Upper lobe of right lung (tissue), 1 donor: ENCODE data around the gene TMEM50B. TPM values are rescaled to one million over a fixed set of nuclear protein-coding genes. Genes with fewer than 3 reads are reported as not detected.

Experiments
- ATAC-seq: fragments of 200-7000 bp; cut with Tn5 transposase; one replicate; pipeline ENCODE4 v1.9.1; 2020; ENCODE audit warnings: mild to moderate bottlenecking, moderate library complexity
- DNase-seq: peaks from one replicate; pipeline ENCODE4 v3.0.0-alpha.2; 2020
- H3K27ac ChIP-seq: fragments of 200-600 bp; one replicate; pipeline ENCODE4 v1.8.0; 2022
- H3K27me3 ChIP-seq: fragments of 200-600 bp; one replicate; pipeline ENCODE4 v1.8.0; 2022; ENCODE audit warnings: mild to moderate bottlenecking
- H3K36me3 ChIP-seq: fragments of 200-600 bp; one replicate; pipeline ENCODE4 v1.8.0; 2022
- H3K4me1 ChIP-seq: fragments of 200-600 bp; one replicate; pipeline ENCODE4 v1.8.0; 2022
- H3K4me3 ChIP-seq: fragments of 200-600 bp; one replicate; pipeline ENCODE4 v1.8.0; 2022; ENCODE audit warnings: mild to moderate bottlenecking
- H3K9me3 ChIP-seq: fragments of 200-600 bp; one replicate; pipeline ENCODE4 v1.8.0; 2022
- intact Hi-C: fragments of 100-400 bp; cut with DNase I; formaldehyde crosslinking; loops from one replicate; pipeline ENCODE4 v1.11.0; 2022
- total RNA-seq: library from RNA; stranded (reverse); fragmentation: NEBNext Ultra II Directional; extraction: Animal tissue kit (Norgen Biotek cat#: 25700); gene quantifications from one replicate; pipeline ENCODE4 v1.2.1, GENCODE V29; 2021
- TF ChIP-seq, protein P1 (sequence below): fragments of 200-600 bp; IDR thresholded peaks from one replicate; pipeline ENCODE4 v1.8.0; 2022; ENCODE audit warnings: antibody characterized with exemption
- donor health status: DM: no; HTN: yes; CAD: no; lungs with severe emphysema.

The TMEM50B gene
- total RNA-seq, 1 donor from 2014 or later: 73.2 TPM

DNA sequence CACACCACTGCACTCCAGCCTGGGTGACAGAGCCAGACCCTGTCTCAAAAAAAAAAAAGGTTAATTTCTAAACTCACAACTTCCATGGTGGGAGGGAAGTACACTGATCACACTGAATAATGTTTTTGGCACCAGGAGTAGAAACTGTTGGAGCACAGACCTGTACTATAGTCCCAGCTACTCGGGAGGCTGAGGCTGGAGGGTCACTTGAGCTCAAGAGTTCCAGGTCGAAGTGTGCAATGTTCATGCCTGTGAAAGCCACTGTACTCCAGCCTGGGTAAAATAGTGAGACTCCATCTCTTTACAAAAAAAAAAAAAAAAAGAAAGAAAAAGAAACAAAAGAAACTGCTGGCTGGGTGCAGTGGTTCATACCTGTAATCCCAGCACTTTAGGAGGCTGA lies 35.3 kb downstream of the TMEM50B start:
- no peaks in the 10 kb centered on the region for H3K9me3 ChIP-seq
- ATAC-seq (peak; percentile 65), DNase-seq (no peak)
- peak overlapping the region; percentile 83 for H3K27ac ChIP-seq
- intact Hi-C loops: no loop called here
- TF ChIP-seq, protein P1, sequence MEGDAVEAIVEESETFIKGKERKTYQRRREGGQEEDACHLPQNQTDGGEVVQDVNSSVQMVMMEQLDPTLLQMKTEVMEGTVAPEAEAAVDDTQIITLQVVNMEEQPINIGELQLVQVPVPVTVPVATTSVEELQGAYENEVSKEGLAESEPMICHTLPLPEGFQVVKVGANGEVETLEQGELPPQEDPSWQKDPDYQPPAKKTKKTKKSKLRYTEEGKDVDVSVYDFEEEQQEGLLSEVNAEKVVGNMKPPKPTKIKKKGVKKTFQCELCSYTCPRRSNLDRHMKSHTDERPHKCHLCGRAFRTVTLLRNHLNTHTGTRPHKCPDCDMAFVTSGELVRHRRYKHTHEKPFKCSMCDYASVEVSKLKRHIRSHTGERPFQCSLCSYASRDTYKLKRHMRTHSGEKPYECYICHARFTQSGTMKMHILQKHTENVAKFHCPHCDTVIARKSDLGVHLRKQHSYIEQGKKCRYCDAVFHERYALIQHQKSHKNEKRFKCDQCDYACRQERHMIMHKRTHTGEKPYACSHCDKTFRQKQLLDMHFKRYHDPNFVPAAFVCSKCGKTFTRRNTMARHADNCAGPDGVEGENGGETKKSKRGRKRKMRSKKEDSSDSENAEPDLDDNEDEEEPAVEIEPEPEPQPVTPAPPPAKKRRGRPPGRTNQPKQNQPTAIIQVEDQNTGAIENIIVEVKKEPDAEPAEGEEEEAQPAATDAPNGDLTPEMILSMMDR: no peak
- H3K4me1 ChIP-seq: peaks cover 15% of the 10 kb centered on the region
- peaks cover 12% of the 10 kb centered on the region for H3K36me3 ChIP-seq
- H3K4me3 ChIP-seq: no peak overlapping the region
- no peaks in the 10 kb centered on the region for H3K27me3 ChIP-seq

DNA sequence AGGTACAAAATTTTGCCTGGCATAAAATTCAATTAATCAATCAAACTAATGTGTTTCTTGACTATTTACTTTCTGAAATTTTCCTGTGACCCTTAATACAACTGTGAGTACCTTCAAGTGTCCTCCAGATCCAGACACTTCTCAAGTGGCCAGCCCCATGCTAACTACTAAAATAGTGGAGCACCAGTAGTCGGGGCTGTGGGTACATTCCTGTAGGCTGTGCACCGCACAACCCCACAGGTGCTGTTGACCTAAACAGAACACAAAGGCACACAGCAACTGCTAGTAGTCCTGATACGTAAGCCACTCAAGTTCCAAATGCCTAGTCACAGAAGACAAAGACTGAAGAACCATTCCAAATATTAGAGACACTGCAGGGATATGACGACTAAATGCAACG lies 36.6 kb downstream of the TMEM50B start:
- TF ChIP-seq, protein P1: no peak
- Histone ChIP-seq H3K9me3 (no peaks in the 10 kb centered on the region), H3K36me3 (peaks cover 23% of the 10 kb centered on the region), H3K4me1 (peaks cover 15% of the 10 kb centered on the region), H3K4me3 (no peak overlapping the region), H3K27me3 (no peaks in the 10 kb centered on the region), H3K27ac (peak overlapping the region; percentile 83)
- intact Hi-C loops: no loop called here
- DNase-seq (peak; percentile 76), ATAC-seq (peak; percentile 91)

DNA sequence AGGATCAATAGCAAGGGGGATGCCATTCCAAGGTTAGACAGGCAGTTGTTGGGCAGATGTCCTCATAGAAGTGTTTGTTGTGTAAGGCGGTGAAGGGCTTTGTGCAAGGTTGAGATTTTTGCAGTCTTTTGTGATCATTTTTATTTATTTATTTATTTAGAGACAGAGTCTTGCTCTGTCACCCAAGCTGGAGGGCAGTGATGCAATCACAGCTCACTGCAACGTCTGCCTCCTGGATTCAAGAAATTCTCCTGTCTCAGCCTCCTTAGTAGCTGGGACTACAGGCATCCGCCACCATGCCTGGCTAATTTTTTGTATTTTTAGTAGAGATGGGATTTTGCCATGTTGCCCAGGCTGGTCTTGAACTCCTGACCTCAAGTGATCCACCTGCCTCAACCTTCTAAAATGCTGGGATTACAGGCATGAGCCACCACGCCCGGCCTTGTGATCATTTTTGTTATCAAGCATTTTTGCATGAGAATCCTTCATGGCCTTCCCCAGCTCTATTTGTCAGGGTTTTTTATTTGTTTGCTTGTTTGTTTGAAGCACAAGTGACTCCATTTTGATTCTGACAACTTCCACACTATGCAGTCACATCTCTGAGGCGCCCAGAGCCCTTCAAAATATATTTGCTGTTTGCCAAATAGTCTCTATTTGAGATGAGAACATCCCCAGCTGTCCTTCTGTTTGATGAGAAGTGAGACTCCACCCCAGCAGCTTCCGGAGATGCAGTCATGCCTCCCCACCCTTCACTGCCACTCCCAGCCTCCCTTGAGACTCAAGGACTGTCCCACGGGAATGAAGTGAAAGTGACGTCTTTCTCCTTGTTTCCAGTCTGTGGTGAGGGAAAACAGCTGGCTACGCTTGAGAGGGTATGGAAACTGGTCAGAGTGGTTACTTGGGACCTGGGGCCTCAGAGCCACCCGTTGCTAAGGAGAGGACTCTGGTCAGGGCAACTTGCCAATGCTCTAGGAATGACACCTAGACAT lies 38.0 kb downstream of the TMEM50B start:
- ATAC-seq (peak; percentile 67), DNase-seq (no peak)
- TF ChIP-seq, protein P1: no peak
- H3K4me1 ChIP-seq: peaks cover 15% of the 10 kb centered on the region
- intact Hi-C loops: no loop called here
- H3K27ac ChIP-seq: peak overlapping the region; percentile 38
- H3K9me3 ChIP-seq: no peaks in the 10 kb centered on the region
- no peak overlapping the region for H3K4me3 ChIP-seq
- no peaks in the 10 kb centered on the region for H3K27me3 ChIP-seq
- peaks cover 32% of the 10 kb centered on the region for H3K36me3 ChIP-seq

DNA sequence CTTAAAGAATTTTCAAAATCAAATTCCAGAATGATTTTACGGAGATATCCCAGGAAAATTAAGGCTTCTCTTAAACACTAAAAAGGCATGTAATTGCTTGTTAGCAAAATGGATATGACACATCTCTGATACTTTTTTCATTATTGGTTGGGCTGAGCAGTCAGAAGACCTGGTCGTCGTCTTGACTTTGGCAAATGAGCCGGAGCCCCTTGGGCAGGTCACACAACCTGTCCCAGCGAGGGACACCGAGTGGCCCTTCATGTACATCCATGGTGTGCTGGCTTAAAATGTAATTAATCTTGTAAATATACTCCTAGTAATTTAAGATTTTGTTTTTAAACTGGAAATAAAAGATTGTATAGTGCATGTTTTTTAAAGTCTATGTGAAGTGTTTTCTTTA lies 42.6 kb downstream of the TMEM50B start:
- H3K9me3 ChIP-seq: no peaks in the 10 kb centered on the region
- H3K4me1 ChIP-seq: peaks cover 6% of the 10 kb centered on the region
- ATAC-seq (no peak), DNase-seq (no peak)
- peaks cover 69% of the 10 kb centered on the region for H3K36me3 ChIP-seq
- TF ChIP-seq, protein P1: no peak
- intact Hi-C loops: loop anchor here (10.0 kb wide), 1 partner anchor 232 kb away; no protein-coding TSS in a partner anchor
- no peak overlapping the region for H3K4me3 ChIP-seq
- no peaks in the 10 kb centered on the region for H3K27me3 ChIP-seq
- H3K27ac ChIP-seq: no peak overlapping the region

DNA sequence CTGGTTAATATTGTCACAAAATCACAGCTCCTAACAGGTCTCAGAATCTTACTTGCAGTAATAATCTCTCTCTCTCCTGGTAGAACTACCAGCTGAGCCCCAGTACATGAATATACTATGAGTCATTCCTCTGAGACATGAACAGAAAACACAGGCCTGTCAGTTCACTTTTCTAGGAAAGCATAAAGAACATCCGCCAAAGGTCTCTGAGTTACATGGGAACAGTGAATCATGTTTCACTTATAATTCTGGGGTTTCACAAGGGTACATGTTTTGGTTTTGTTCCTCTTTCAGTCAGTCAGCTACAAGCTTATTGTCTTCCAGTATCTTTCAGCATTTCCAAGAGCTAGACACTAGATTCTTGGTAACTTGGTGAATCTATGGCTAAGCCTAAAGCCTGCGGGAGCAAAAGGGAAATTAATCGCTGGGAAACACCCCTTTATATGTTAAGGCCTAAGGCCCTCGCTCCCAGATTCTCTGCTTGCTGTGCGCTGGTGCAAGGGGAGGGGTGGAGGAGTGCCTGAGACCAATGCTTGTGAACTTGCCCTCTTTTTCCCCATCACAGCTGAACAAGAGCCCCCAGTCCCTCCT lies 44.9 kb downstream of the TMEM50B start:
- peaks cover 92% of the 10 kb centered on the region for H3K36me3 ChIP-seq

More for the DNA sequence above, 44.9 kb downstream of the TMEM50B start:
- no peaks in the 10 kb centered on the region for H3K27me3 ChIP-seq
- H3K9me3 ChIP-seq: no peaks in the 10 kb centered on the region
- no peak overlapping the region for H3K4me3 ChIP-seq
- peak; percentile 83 for ATAC-seq
- intact Hi-C loops: loop anchor here (10.0 kb wide), 1 partner anchor 230 kb away; no protein-coding TSS in a partner anchor
- DNase-seq: no peak
- TF ChIP-seq, protein P1: no peak
- H3K27ac ChIP-seq: peak overlapping the region; percentile 68
- no peaks in the 10 kb centered on the region for H3K4me1 ChIP-seq
